Body of pancreas (tissue), 4 donors: ENCODE measurements around the gene LDLRAD2.

Source experiments
- POLR2A ChIP-seq, 3 donors: fragments of 450-650 bp; IDR thresholded peaks; one replicate each; pipeline ENCODE4 v1.6.1; 2016; ENCODE audit warnings: antibody characterized with exemption in 3 of 3, mild to moderate bottlenecking in 2 of 3
- TF ChIP-seq, protein P1 (sequence below), 7 experiments: fragments of 450-650 bp in 4 of 7; fragments of 200-600 bp in 3 of 7; sonication (generic) in 3 of 7; IDR thresholded peaks; one replicate each; pipeline ENCODE4 v1.5.1; 2016 to 2019; ENCODE audit warnings: antibody characterized with exemption in 7 of 7

DNA sequence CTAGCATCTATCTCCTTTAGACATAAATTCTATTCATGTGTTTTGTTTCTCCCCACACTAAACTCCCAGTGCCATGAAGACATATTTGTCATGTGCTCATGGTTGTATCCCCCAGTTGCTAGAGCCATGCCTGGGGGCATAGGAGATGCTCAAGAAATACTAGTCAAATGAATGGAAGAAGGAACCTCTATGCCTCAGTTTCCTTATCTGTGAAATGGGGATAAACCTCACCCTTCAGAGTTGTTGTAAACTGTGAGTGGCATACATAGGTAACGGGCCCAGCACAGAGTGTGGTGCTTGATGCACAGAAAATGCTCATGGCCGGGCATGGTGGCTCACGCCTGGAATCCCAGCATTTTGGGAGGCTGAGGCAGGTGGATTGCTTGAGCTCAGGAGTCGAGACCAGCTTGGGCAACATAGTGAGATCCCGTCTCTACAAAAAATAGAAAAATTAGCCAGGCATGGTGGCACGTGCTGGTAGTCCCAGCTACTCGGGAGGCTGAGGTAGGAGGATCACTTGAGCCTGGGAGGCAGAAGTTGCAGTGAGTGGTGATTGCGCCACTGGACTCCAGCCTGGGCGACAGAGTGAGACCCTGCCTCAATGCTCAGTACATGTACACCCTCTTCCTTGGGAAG lies 8.7 kb downstream of the LDLRAD2 start:
- TF ChIP-seq, protein P1, sequence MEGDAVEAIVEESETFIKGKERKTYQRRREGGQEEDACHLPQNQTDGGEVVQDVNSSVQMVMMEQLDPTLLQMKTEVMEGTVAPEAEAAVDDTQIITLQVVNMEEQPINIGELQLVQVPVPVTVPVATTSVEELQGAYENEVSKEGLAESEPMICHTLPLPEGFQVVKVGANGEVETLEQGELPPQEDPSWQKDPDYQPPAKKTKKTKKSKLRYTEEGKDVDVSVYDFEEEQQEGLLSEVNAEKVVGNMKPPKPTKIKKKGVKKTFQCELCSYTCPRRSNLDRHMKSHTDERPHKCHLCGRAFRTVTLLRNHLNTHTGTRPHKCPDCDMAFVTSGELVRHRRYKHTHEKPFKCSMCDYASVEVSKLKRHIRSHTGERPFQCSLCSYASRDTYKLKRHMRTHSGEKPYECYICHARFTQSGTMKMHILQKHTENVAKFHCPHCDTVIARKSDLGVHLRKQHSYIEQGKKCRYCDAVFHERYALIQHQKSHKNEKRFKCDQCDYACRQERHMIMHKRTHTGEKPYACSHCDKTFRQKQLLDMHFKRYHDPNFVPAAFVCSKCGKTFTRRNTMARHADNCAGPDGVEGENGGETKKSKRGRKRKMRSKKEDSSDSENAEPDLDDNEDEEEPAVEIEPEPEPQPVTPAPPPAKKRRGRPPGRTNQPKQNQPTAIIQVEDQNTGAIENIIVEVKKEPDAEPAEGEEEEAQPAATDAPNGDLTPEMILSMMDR (IDR thresholded peaks at IDR 0.05): no peak
- TF ChIP-seq POLR2A (IDR thresholded peaks at IDR 0.05): no peak
